ENCODE data around the gene LRP1B.
"Not testable (repeated sequence)": the region's sequence is repeated elsewhere in the genome, so short reads cannot be mapped to it uniquely, and the experiment has no call there.

DNA sequence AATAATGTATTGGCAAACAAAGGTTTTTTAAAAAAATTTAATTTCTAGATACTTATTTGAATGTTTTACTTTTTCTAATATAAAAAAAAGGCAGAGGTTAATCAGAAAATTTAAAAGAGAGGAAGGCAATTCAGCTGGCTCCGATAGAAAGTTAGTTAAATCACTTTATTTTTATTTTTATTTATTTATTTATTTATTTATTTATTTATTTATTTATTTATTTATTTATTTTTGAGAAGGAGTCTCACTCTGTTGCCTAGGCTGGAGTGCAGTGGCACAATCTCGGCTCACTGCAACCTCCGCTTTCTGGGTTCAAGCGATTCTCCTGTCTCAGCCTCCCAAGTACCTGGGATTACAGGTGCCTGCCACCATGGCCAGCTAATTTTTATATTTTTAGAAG, 1480.7 kb downstream of the LRP1B start:
- TF ChIP-seq, protein P1, sequence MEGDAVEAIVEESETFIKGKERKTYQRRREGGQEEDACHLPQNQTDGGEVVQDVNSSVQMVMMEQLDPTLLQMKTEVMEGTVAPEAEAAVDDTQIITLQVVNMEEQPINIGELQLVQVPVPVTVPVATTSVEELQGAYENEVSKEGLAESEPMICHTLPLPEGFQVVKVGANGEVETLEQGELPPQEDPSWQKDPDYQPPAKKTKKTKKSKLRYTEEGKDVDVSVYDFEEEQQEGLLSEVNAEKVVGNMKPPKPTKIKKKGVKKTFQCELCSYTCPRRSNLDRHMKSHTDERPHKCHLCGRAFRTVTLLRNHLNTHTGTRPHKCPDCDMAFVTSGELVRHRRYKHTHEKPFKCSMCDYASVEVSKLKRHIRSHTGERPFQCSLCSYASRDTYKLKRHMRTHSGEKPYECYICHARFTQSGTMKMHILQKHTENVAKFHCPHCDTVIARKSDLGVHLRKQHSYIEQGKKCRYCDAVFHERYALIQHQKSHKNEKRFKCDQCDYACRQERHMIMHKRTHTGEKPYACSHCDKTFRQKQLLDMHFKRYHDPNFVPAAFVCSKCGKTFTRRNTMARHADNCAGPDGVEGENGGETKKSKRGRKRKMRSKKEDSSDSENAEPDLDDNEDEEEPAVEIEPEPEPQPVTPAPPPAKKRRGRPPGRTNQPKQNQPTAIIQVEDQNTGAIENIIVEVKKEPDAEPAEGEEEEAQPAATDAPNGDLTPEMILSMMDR (IDR thresholded peaks at IDR 0.05): not testable (repeated sequence)
- TF ChIP-seq POLR2A (IDR thresholded peaks at IDR 0.05): not testable (repeated sequence)

Measured in right lobe of liver (tissue), 4 donors.